Loucy (cell line): ENCODE data around the gene CMTM7.
A peak's percentile ranks its signal among the peaks of the same experiment; 100 is the strongest.

Source experiments
- H2AFZ ChIP-seq: fragments of 200-600 bp; sonication (generic); 2 replicates; pipeline ENCODE4 v1.6.0; 2016; ENCODE audit warnings: antibody characterized with exemption, mild to moderate bottlenecking, low read length, moderate library complexity
- H3F3A ChIP-seq: fragments of 200-600 bp; 2 replicates; pipeline ENCODE4 v1.6.0; 2016; ENCODE audit warnings: antibody characterized with exemption, low read depth, mild to moderate bottlenecking
- H3K27me3 ChIP-seq: fragments of 200-600 bp; sonication (generic); 2 replicates; pipeline ENCODE4 v1.6.1; 2014; ENCODE audit warnings: low read length, mild to moderate bottlenecking; ENCODE audit not compliant: insufficient read depth, poor library complexity, severe bottlenecking
- H3K36me3 ChIP-seq: fragments of 200-600 bp; sonication (generic); 2 replicates; pipeline ENCODE4 v1.6.1; 2016; ENCODE audit warnings: low read length; ENCODE audit not compliant: insufficient read depth
- H3K4me1 ChIP-seq: fragments of 200-600 bp; sonication (generic); 2 replicates; pipeline ENCODE4 v1.5.1; 2014; ENCODE audit warnings: low read length, mild to moderate bottlenecking; ENCODE audit not compliant: insufficient read depth, poor library complexity, severe bottlenecking
- H3K4me2 ChIP-seq: fragments of 200-600 bp; sonication (generic); 2 replicates; pipeline ENCODE4 v1.6.0; 2014; ENCODE audit warnings: antibody characterized with exemption, low read length, low read depth, mild to moderate bottlenecking; ENCODE audit not compliant: poor library complexity, severe bottlenecking
- H3K4me3 ChIP-seq: fragments of 200-600 bp; sonication (generic); 2 replicates; pipeline ENCODE4 v1.5.1; 2014; ENCODE audit warnings: low read length, mild to moderate bottlenecking, mixed read lengths; ENCODE audit not compliant: poor library complexity, severe bottlenecking
- H3K79me2 ChIP-seq: fragments of 200-600 bp; sonication (generic); 2 replicates; pipeline ENCODE4 v1.6.1; 2014; ENCODE audit warnings: low read length; ENCODE audit not compliant: insufficient read depth
- H3K9ac ChIP-seq: fragments of 200-600 bp; sonication (generic); 2 replicates; pipeline ENCODE4 v1.6.0; 2014; ENCODE audit warnings: mild to moderate bottlenecking, low read depth, low read length, moderate library complexity; ENCODE audit not compliant: poor library complexity, severe bottlenecking
- H3K9me2 ChIP-seq: fragments of 200-600 bp; sonication (generic); replicated peaks from 2 replicates; pipeline ENCODE4 v1.6.1; 2016; ENCODE audit warnings: low read depth, low read length, mixed read lengths
- H3K9me3 ChIP-seq: fragments of 200-600 bp; sonication (generic); 2 replicates; pipeline ENCODE4 v1.6.1; 2014; ENCODE audit warnings: mild to moderate bottlenecking, antibody characterized with exemption, low read length, low read depth; ENCODE audit not compliant: insufficient read depth
- H4K20me1 ChIP-seq: fragments of 200-600 bp; sonication (generic); 2 replicates; pipeline ENCODE4 v1.6.0; 2014; ENCODE audit warnings: antibody characterized with exemption, low read length, mild to moderate bottlenecking; ENCODE audit not compliant: insufficient read depth, poor library complexity, severe bottlenecking
- EZH2phosphoT487 ChIP-seq: fragments of 200-600 bp; IDR thresholded peaks from 2 replicates; pipeline ENCODE4 v1.6.1; 2018; ENCODE audit warnings: antibody characterized with exemption, mild to moderate bottlenecking, moderate library complexity, borderline replicate concordance
- TF ChIP-seq, protein P1 (sequence below): fragments of 200-600 bp; sonication (generic); conservative IDR thresholded peaks from 2 replicates; pipeline ENCODE4 v1.5.1; 2014; ENCODE audit warnings: mild to moderate bottlenecking, antibody characterized with exemption, low read length

CMTM7 gene

DNA sequence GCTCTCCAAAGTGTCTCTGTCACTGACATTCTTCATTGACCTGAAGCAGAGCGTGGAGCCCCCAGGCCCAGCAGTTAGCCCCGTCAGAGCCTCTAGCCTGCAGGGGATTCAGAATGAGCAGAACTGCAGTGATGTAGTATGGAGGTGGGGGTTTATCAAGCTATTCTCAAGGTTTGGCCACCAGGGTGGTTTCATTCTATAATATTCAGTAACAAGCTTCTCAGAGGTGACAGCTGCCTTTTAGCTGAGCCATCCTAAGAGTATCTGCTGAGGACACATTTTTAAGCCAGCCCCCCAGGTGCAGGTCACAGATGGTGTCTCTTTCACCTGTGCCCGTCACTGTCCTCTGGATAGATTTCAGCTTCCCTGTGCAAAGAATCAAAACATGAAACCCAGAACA is 31.9 kb downstream of the CMTM7 start:
- Histone ChIP-seq H3K9me2 (no peaks in the 10 kb centered on the region), H2AFZ (no peak overlapping the region), H3K9me3 (no peaks in the 10 kb centered on the region), H3K4me2 (peak overlapping the region; percentile 46), H3K4me3 (no peak overlapping the region), H3K9ac (peak overlapping the region; percentile 24), H3K36me3 (no peaks in the 10 kb centered on the region), H3F3A (no peaks in the 10 kb centered on the region; the same call in 1 of the 2 replicates), H3K79me2 (peaks cover 23% of the 10 kb centered on the region; the same call in 1 of the 2 replicates), H3K27me3 (no peaks in the 10 kb centered on the region), H3K4me1 (peaks cover 65% of the 10 kb centered on the region), H4K20me1 (no peaks in the 10 kb centered on the region)
- TF ChIP-seq, protein P1, sequence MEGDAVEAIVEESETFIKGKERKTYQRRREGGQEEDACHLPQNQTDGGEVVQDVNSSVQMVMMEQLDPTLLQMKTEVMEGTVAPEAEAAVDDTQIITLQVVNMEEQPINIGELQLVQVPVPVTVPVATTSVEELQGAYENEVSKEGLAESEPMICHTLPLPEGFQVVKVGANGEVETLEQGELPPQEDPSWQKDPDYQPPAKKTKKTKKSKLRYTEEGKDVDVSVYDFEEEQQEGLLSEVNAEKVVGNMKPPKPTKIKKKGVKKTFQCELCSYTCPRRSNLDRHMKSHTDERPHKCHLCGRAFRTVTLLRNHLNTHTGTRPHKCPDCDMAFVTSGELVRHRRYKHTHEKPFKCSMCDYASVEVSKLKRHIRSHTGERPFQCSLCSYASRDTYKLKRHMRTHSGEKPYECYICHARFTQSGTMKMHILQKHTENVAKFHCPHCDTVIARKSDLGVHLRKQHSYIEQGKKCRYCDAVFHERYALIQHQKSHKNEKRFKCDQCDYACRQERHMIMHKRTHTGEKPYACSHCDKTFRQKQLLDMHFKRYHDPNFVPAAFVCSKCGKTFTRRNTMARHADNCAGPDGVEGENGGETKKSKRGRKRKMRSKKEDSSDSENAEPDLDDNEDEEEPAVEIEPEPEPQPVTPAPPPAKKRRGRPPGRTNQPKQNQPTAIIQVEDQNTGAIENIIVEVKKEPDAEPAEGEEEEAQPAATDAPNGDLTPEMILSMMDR, result no peak
- no peak for TF ChIP-seq EZH2phosphoT487

DNA sequence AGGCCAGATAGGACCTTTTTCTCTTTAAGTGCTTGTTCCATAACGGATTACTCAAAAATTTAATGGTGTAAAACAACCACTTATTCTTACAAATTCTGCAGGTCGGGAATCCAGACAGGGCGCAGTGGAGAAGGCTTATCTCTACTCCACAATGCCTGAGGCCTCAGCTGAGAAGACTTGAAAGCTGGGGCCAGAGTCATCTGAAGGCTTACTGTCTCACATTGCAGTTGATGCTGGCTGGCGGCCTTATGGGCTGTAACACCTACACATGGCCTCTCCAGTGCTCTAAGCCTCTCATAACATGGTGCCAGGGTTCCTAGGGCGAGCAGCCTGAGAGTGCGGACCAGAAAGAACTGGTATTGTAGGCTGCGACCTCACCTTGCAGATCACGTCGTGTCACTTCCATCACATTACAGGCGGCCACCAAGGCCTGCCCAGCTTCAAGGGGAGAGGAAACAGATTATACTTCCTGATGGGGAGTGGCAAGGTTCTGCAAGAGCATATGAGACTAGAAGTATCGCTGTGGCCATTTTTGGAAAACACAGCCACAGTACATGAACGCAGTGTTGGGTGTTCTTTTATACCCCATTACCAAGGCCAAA is 32.4 kb downstream of the CMTM7 start:
- no peaks in the 10 kb centered on the region for H3K9me3 ChIP-seq
- peaks cover 69% of the 10 kb centered on the region for H3K4me1 ChIP-seq
- peak overlapping the region; percentile 20 for H3K9ac ChIP-seq
- no peaks in the 10 kb centered on the region for H4K20me1 ChIP-seq
- no peaks in the 10 kb centered on the region for H3K27me3 ChIP-seq
- no peaks in the 10 kb centered on the region for H3K36me3 ChIP-seq
- peaks cover 23% of the 10 kb centered on the region; the same call in 1 of the 2 replicates for H3K79me2 ChIP-seq
- H3F3A ChIP-seq, result no peaks in the 10 kb centered on the region; the same call in 1 of the 2 replicates
- peak overlapping the region; percentile 6 for H3K4me3 ChIP-seq
- H3K4me2 ChIP-seq, result peak overlapping the region; percentile 25
- H2AFZ ChIP-seq, result peak overlapping the region; percentile 64; the same call in 1 of the 2 replicates
- TF ChIP-seq, protein P1, result no peak
- no peak for TF ChIP-seq EZH2phosphoT487
- no peaks in the 10 kb centered on the region for H3K9me2 ChIP-seq

DNA sequence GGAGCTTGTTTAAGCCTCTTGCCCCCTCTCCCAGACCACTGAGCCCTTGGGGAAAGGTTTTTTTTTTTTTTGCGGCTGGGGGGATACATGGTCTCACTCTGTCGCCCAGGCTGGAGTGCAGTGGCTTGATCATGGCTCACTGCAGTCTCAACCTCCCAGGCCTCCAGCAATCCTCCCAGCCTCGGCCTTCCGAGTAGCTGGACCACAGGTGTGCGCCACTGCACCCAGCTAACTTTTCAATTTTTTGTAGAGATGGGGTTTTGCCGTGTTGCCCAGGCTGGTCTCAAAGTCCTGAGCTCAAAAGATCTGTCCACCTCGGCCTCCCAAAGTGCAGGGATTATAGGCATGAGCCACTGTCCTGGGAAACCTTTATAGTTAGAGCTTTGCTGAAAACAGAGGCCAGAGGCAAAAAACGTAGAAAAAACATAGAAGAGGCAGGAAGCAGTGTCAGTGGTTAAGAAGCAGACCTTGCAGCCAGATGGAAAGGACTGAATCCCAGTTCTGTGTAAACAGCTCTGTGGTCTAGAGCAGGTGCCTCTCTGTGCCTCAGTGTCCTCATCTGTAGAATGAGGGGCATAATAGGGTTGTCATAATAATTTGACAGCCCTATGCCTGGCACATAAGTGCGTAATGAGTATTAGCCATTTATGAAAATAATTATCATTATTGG is 33.1 kb downstream of the CMTM7 start:
- TF ChIP-seq, protein P1, result no peak
- TF ChIP-seq EZH2phosphoT487, result no peak
- Histone ChIP-seq H3K4me2 (peak overlapping the region; percentile 25), H3K79me2 (peaks cover 24% of the 10 kb centered on the region; the same call in 1 of the 2 replicates), H3K9ac (peak overlapping the region; percentile 20), H3K4me3 (peak overlapping the region; percentile 6), H3K9me2 (no peaks in the 10 kb centered on the region), H3K27me3 (no peaks in the 10 kb centered on the region), H3K4me1 (peaks cover 68% of the 10 kb centered on the region), H3F3A (no peaks in the 10 kb centered on the region; the same call in 1 of the 2 replicates), H3K36me3 (no peaks in the 10 kb centered on the region), H4K20me1 (no peaks in the 10 kb centered on the region), H2AFZ (peak overlapping the region; percentile 64; the same call in 1 of the 2 replicates), H3K9me3 (no peaks in the 10 kb centered on the region)
